HepG2 (cell line): ENCODE measurements around the gene MEP1B. TPM values are rescaled to one million over a fixed set of nuclear protein-coding genes. Genes with fewer than 3 reads are reported as not detected.

Experiments
- ATF1 ChIP-seq: IDR thresholded peaks from 2 replicates; pipeline ENCODE4 v1.6.1; 2016; ENCODE audit warnings: mild to moderate bottlenecking, control low read depth
- ATM ChIP-seq: fragments of 450-650 bp; IDR thresholded peaks from 2 replicates; pipeline ENCODE4 v1.7.1; 2017; ENCODE audit warnings: mild to moderate bottlenecking, borderline replicate concordance
- EED ChIP-seq: sonication (generic); formaldehyde crosslinking; IDR thresholded peaks from 2 replicates; pipeline ENCODE4 v1.5.0; 2020; ENCODE audit warnings: mild to moderate bottlenecking, missing genetic modification reagents
- MYPOP ChIP-seq: sonication (generic); formaldehyde crosslinking; IDR thresholded peaks from 2 replicates; pipeline ENCODE4 v1.8.1; 2023; ENCODE audit warnings: mild to moderate bottlenecking, moderate library complexity, missing genetic modification reagents
- SKI ChIP-seq: fragments of 450-650 bp; IDR thresholded peaks from one replicate; pipeline ENCODE4 v1.6.1; 2018; ENCODE audit warnings: mild to moderate bottlenecking; ENCODE audit not compliant: partially characterized antibody
- SMYD3 ChIP-seq: sonication (generic); formaldehyde crosslinking; IDR thresholded peaks from 2 replicates; pipeline ENCODE4 v1.8.1; 2023; ENCODE audit warnings: mild to moderate bottlenecking, missing genetic modification reagents
- STAT6 ChIP-seq: sonication (generic); formaldehyde crosslinking; IDR thresholded peaks from 2 replicates; pipeline ENCODE4 v1.4.0; 2020; ENCODE audit warnings: missing genetic modification reagents, mild to moderate bottlenecking, borderline replicate concordance
- TFE3 ChIP-seq: IDR thresholded peaks from 2 replicates; pipeline ENCODE4 v1.6.1; 2016
- YEATS2 ChIP-seq: sonication (generic); formaldehyde crosslinking; IDR thresholded peaks from 2 replicates; pipeline ENCODE4 v1.4.0; 2020; ENCODE audit warnings: missing genetic modification reagents, borderline replicate concordance
- ZBTB38 ChIP-seq: sonication (generic); formaldehyde crosslinking; IDR thresholded peaks from 2 replicates; pipeline ENCODE4 v1.5.1; 2020; ENCODE audit warnings: mild to moderate bottlenecking, missing genetic modification reagents
- ZHX1 ChIP-seq: sonication (generic); formaldehyde crosslinking; IDR thresholded peaks from 2 replicates; pipeline ENCODE4 v1.8.1; 2022; ENCODE audit warnings: low read depth, mild to moderate bottlenecking, missing genetic modification reagents
- ZMAT3 ChIP-seq: sonication (generic); formaldehyde crosslinking; conservative IDR thresholded peaks from 2 replicates; pipeline ENCODE4 v1.7.0; 2021; ENCODE audit warnings: missing genetic modification reagents
- ZNF281 ChIP-seq: sonication (generic); formaldehyde crosslinking; IDR thresholded peaks from 2 replicates; pipeline ENCODE4 v1.4.0; 2020; ENCODE audit warnings: missing genetic modification reagents, borderline replicate concordance
- ZNF331 ChIP-seq: sonication (generic); formaldehyde crosslinking; IDR thresholded peaks from 2 replicates; pipeline ENCODE4 v1.4.0; 2020; ENCODE audit warnings: missing genetic modification reagents
- ZNF547 ChIP-seq: sonication (generic); formaldehyde crosslinking; IDR thresholded peaks from 2 replicates; pipeline ENCODE4 v1.5.1; 2020; ENCODE audit warnings: mild to moderate bottlenecking, missing genetic modification reagents
- ZNF704 ChIP-seq: sonication (generic); formaldehyde crosslinking; IDR thresholded peaks from 2 replicates; pipeline ENCODE4 v1.8.1; 2023; ENCODE audit warnings: mild to moderate bottlenecking, inconsistent platforms, moderate library complexity, missing genetic modification reagents, borderline replicate concordance
- ZNF737 ChIP-seq: sonication (generic); formaldehyde crosslinking; IDR thresholded peaks from 2 replicates; pipeline ENCODE4 v1.5.0; 2020; ENCODE audit warnings: missing genetic modification reagents, mild to moderate bottlenecking, borderline replicate concordance
- ZNF772 ChIP-seq: sonication (generic); formaldehyde crosslinking; IDR thresholded peaks from 2 replicates; pipeline ENCODE4 v1.5.0; 2020; ENCODE audit warnings: mild to moderate bottlenecking, missing genetic modification reagents
- polyA plus RNA-seq, 8 experiments: library from polyadenylated mRNA; depleted of rRNA in 3 of 8; stranded (reverse) in 7 of 8; unstranded in 1 of 8; fragments of >200 nt; fragmentation: Illumina TruSeq in 4 of 8; extraction: Trizol in 4 of 8; gene quantifications; 2 replicates each; pipeline versions ENCODE4 v1.2.1 to v1.2.3, GENCODE V29; 2011 to 2016; ENCODE audit warnings: low read depth in 4 of 8, missing spikeins in 1 of 8, mixed read lengths in 1 of 8; ENCODE audit not compliant: insufficient read depth in 1 of 8
- total RNA-seq, 5 experiments: library from RNA; depleted of rRNA; stranded (reverse); fragments of >200 nt; fragmentation: Illumina TruSeq; extraction: Trizol; gene quantifications; 2 replicates each; pipeline ENCODE4 v1.2.3, GENCODE V29; 2016; ENCODE audit warnings: low read depth in 1 of 5

The MEP1B gene
- total and polyA plus RNA-seq, 2 of the 13 experiments (the other 11 are each of a cell fraction or from before 2014, with no cell fraction given): not detected

GRCh38 chr18:32158108-32158624, 31.7 kb upstream of the MEP1B start (continued):
- TF ChIP-seq ZNF704 (CRISPR knock-in tag) (no peak), ZNF281 (no peak), ZBTB38 (CRISPR knock-in tag) (no peak), YEATS2 (no peak), TFE3 (CRISPR knock-in tag) (no peak), ATM (no peak), ATF1 (CRISPR knock-in tag) (no peak), ZNF737 (CRISPR knock-in tag) (no peak), ZNF772 (CRISPR knock-in tag) (no peak), STAT6 (CRISPR knock-in tag) (no peak), SMYD3 (CRISPR knock-in tag) (no peak), EED (CRISPR knock-in tag) (no peak), ZNF547 (CRISPR knock-in tag) (no peak), ZMAT3 (CRISPR knock-in tag) (no peak), MYPOP (CRISPR knock-in tag) (no peak), ZNF331 (CRISPR knock-in tag) (no peak), SKI (no peak), ZHX1 (CRISPR knock-in tag) (no peak)
